ENCODE results near the gene VPS9D1.

Gene VPS9D1

DNA sequence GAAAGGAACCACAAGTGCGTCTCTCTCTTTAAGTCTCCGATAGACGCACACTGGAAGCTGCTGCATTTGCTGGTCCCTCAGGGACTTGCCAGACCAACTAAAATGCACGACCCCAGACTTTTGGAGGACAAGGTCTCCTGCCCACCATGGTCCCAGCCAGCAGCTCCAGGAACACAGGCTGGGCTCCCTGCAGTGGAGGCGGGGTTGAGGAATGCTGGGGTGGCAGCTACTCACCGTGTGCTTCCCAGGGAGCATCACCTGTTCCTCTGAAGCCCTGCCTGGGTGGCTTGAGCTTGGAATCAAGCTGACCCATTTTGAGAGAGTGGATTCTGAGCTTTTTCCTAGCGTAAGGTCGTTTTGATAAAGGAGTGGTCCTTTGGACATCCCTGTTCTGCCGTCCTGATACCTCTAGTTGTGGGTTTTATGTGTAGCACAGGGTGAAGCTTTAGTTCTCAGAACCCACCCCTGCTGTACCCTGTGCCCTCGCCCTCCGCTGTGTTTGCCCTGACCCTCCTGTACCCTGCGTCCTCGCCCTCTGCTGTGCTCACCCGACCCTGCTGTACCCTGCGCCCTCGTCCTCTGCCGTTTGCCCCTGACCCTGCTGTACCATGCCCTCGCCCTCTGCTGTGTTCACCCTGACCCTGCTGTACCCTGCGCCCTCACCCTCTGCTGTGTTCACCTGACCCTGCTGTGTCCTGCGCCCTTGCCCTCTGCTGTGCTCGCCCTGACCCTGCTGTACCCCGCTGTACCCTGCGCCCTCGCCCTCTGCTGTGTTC is 11.6 kb upstream of the VPS9D1 start:
- DNase-seq, result no peak

DNA sequence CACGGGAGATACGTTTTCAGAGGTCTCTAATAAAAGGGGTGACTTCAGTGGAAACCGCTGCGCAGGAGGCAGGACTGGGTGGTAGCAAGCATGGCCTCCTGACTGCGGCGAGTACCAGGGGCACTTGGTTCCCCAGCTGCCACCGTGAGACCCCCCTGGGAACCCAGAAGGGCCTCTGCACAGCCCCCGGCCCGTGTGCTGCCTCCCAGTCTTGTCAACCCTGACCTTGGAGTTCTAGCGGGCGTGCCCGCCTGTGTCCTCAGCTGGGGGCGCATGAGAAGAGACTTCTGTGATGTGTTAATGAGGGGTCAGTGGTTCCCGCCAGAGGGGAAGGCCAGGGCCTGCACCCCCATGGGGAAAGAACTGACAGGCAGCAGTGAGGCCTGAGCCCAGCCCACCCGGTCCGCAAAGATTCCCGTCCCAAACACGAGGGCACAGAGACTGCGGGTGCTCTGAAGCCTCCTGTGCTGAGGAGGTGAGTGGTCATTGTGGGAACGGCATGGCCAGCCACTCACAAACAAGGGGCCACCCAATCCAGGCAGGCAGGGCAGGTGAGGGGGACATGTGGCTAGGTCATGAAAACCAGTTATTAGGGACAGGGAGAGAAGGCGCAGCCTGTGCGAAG is 10.0 kb upstream of the VPS9D1 start:
- DNase-seq, result no peak

DNA sequence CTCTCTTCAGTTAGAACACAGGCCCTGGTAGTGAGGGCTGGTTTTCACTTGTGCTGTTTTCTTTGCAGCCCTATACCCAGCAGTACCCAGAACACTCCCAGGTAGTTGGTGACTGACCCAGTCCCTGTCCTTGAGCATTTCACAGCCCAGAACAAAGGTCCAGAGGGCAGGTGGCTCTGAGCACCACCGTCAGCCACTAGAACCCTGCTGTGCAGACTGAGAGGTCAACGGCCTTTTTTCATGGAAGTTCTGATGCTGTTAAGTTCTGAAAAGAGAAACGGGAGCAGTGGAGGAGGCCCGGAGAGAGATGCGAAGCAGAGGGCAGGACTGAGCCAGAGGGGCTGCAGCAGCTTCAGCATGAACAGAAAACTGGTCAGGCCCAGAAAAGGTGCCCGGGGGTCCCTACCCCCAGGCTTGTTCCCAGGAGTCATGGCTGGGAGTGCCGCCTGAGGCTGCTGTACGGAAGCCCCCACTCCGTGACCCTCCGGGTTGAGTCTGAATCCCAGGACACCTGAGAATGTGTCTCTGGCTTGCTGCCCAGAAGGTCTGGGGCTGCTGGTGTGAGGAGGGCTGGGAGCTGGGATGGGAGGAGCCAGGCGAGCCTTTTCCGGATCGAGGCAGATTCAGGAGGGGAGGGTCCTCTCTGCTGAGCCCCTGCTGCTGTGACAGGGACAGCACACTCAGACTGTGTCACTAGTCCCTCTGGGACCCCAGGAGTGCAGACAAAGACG is 9.3 kb upstream of the VPS9D1 start:
- DNase-seq, result no peak

DNA sequence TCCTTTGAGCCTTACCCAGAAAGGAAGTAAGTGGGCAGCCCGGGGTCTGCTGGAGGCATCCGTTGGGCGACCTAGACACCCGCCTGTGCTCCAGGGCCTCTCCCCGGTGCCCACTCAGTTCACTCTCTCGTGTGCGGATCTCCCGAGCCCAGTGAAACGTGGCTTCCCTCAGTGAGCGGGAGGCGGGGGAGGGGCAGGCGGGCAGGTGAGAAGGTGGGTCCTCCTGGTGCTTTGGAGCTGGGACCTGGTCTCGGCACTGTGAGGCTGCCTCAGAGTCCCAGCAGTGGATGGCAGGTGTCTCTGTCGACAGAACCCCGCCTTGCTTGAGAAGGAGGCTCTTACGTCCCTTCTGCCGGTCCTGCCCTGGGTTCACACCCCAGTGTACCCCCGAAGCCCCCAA is 8.6 kb upstream of the VPS9D1 start:
- DNase-seq, result no peak

DNA sequence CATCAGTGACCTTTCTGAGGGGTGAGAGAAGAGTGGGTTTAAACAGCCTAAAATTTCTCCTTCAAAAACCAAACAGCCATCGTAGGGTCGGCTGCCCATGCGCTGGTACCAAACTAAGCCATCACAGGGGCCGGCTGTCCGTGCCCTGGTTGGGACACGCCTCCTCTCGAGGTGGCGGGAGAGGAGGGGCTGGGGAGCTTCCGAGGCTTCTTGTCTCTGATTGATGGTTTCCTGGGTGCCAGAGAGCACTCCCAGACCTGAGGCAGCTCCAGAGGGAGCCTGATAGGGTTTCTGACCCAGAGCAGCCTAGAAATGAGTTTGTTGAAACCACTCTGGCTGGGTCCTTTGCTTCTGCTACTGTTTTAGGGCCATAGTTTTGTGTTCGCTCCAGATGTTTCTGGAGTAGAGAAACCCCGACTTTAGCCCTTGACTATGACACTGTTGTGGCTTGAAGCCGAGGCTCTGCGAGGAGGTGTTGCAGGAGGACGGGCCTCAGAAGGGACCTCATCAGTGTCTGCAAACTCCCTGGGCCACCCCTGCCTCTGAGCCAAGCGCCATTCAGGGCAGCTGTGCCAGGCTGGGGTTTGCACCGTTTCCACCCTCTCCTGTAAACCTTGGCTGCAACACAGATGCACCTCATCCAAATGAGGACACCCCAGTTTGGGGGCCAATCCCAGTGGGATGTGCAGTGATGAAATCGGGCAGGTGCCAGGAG is 6.9 kb upstream of the VPS9D1 start:
- no peak for DNase-seq

DNA sequence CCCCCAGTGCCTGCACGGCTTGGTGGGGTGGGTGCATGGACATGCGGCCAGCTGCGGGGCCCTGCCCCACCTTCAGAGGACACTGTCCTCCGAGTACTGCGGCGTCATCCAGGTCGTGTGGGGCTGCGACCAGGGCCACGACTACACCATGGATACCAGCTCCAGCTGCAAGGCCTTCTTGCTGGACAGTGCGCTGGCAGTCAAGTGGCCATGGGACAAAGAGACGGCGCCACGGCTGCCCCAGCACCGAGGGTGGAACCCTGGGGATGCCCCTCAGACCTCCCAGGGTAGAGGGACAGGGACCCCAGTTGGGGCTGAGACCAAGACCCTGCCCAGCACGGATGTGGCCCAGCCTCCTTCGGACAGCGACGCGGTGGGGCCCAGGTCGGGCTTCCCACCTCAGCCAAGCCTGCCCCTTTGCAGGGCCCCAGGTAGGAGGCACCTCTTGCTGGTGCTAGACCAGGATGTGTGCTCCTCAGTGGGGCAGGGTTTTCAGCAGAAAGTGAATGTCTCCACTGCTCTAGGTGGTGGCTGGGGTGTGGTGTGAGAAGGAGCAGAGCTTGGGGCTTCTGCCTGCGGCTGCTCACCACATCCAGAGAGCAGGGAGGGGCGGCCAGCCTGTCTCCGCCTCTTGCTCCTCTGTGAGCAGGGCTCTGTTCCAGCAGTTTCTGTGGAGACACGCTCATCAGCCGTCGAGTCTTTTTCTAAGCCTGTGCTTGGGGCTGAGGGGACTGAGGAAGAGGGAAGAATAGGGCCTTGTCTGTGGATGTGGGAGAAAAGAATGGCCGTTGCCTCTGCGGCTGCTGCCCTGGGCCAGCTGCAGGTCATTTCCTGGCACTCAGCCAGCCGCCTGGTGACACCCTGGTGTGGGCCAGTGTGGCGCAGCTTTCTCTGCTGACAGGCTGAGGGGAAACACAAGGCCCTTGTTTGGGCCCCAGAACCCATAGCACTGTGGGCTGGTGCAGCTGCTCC is 2.9 kb upstream of the VPS9D1 start:
- no peak for DNase-seq

DNA sequence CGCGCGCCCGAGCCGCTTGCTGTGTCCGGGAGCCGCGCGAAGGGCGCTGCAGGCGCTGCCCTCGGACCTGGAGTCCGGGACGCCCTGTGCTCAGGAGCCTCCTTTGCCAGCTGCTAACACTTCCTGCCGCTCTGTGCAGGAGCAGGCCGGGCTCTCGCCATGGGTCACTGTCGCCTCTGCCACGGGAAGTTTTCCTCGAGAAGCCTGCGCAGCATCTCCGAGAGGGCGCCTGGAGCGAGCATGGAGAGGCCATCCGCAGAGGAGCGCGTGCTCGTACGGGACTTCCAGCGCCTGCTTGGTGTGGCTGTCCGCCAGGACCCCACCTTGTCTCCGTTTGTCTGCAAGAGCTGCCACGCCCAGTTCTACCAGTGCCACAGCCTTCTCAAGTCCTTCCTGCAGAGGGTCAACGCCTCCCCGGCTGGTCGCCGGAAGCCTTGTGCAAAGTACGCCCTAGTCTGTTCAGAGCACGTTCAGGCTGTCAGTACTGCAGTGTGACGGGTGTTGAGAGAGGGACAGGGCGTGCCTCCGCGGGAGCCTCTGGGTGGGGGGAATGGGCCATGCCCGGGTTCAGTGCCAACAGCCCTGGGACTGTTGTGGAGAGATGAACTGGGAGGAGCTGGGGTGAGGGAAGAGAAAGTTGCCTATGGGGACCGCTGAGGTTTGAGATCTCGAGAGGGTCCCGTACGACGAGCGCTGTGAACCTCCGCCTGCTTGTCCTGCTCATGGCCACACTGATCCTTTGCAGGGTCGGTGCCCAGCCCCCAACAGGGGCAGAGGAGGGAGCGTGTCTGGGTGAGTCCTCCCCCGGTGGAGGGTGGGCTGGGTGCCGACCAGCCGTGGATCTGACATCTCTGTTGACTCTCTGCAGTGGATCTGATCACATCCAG is 1.9 kb upstream of the VPS9D1 start:
- DNase-seq, result no peak

DNA sequence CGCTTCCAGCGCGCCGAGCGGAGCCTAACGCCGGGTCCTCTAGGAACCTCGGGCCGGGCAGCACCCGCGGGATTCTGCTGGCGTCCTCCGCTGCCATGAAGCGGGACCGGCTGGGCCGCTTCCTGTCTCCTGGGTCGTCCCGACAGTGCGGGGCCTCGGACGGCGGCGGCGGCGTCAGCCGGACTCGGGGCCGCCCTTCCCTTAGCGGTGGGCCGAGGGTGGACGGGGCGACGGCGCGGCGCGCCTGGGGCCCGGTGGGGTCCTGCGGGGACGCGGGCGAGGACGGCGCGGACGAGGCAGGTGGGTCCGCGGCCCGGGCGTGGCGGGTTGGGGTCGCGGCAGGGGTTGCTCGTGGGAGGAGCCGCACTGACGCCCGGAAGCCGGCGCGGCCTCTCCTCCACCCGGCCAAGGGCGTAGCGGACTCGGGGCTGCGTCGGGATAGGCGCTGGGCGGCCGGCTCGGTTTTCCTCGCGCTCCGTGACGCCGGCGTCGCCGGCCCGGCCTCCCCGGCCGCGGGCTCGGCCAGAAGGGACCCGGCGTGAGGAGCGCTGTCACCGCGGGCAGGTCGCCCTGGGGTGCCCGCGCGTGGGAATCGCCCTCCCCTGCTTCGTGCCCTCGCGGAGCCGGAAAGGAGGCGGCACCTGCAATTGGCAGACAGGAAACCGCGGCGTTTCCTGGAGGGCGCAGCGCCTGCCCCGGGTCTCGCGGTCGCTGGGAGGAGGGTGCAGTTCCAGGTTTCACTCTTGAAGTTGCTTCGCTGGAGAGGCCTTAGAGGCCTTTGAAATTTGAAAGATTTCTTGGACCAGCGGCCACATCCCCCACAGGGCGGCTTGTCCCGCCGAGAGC is 1.1 kb upstream of the VPS9D1 start:
- no peak for DNase-seq

DNA sequence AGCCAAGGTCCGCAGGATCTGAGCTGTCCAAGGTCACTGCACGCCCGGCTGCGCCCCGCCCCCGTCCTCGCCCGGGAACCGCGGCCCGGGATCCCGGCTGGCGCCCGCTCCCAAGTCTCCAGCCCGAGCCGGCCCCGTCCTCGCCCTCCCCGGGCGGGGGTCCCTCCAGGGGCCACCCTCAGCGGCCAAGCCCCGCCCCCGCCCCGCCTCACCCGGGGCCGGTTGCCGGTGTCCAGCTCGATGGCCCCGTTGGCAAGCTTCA is 216 bp downstream of the VPS9D1 start:
- no peak for DNase-seq

DNA sequence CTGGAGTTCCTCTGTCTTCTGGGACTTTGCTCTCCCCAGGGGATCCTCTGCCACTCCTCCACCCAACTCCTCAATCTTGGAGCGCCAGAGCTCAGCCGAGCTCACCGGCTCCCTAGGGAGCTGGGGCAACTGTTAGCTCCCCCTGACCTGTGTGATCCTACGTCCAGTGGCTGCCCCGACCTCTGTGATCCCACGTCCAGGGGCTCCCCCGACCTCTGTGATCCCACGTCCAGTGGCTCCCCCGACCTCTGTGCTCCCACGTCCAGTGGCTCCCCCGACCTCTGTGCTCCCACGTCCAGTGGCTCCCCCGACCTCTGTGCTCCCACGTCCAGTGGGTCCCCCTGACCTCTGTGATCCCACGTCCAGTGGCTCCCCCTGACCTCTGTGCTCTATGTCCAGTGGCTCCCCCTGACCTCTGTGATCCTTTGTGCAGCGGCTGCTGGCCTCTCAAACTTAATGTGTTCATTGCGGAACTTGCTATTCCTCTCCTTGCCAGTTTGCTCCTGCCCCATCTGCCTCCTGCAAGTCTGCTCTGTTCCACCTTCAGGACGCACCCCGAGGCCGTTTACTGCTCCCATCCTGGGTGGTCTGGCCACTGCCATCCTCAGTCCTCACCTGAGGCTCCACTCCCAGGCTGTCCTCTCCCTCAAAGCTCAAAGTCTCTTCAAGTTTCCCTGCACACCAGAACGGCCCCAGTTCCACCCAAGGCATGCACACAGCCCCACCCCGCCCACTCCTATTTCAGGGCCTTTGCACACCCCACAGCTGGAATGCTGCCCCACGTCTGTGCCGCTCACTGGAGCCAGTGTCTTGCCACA is 2.8 kb downstream of the VPS9D1 start:
- DNase-seq, result no peak

DNA sequence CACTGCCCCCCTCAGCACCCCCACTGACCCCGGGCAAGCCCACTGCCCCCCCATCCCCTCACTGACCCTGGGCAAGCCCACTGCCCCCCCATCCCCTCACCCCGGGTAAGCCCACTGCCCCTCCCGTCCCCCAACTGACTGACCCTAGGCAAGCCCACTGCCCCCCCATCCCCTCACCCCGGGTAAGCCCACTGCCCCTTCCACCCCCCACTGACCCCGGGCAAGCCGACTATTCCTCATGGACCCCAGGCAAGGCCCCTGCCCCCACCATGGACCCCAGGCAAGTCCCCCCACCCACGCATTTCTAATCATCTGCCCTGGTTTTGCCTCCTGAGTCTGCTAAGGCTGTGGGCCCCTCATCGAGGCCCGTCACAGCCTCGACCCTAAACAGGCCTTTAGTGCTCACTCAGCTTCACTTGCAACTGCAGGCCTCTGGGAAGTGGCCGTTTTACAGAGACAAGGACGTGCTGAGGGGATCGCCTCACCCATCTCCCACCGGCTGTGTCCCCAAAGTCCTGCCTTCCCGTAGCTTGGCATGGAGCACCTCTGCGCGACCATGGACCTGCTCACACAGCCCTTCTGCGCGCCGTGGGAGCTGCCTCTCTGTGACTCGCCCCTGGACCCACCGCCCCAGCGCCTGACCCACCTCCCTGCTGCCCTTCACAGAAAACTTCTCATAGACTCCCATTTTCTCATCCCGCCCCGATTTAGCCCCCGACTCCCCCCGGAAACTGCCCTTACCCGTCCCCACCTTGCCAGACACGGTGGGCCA is 3.6 kb downstream of the VPS9D1 start:
- DNase-seq, result no peak

DNA sequence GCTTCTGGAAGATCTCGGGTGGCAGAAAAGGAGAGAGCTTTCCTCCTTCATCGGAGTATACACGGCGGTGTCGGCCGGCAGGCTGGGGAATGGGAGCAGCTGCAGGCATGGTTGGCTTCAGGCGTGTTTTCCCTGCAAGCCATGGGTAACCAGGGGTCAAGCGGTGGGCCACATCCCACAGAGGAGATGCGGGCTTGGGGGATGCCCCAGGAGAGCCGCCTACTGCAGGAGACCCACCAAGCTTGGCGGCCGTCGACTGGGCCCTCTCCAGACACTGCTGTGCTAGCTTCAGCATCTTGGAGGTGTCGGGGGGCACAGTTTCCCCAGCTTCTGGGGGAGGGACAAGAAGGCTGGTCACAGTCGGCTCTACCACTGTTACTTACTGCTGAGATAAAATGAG is 4.2 kb downstream of the VPS9D1 start:
- no peak for DNase-seq

DNA sequence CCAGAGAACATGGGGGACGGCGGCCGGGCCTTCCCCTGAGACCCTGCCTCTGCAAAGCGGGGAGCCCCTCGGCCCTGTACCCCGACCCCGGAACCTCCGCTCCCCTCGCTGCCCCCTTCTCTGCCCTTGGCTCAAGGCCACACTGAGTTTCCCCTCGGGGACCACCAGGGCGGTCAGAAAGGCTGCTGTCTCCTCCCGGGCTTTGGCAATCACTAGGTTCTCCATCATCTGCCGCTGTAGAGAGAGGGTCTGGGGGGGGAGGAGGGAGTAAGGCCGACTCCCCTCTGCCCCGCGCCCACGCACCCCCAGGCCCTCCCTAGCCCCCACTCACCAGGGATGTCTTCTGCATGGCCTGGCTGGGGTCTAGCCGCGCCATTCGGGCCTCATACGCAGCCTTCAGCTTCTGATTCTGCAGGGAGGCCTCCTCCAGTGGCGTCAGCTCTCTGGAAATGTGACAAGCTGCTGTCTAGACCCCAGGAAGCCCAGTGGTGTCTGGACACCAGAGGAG is 8.4 kb downstream of the VPS9D1 start:
- no peak for DNase-seq

DNA sequence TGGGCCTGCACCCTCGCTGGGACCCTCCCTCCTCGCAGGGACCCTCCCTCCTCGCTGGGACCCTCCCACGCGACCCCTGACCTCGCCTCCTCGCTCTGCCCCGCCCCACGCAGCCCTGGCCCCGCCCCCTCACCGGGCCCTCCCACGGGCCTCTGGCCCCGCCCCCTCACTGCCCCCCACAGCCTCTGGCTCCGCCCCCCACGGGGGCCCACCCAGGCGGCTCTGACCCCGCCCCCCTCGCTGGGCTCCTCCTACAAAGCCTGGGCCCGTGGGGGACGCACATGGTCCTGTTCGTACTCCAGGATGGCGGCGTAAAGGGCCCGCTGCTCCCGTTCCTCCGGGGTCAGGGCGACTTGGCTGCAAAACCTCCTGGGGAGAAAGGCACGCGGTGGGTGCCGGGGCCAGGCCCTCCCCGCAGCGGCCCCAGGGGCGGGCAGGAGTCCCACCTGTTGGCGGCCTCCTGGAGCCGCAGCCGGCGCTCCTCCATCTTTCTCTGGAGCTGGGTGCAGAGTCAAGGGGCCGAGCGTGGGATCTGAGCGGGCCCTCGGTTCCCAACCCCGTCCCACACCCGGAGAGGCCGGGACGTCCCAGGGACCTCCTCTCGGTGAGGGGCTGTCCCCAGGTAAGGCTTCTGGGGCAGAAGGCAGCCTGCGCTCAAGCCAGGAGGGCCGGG is 9.0 kb downstream of the VPS9D1 start:
- DNase-seq, result no peak

DNA sequence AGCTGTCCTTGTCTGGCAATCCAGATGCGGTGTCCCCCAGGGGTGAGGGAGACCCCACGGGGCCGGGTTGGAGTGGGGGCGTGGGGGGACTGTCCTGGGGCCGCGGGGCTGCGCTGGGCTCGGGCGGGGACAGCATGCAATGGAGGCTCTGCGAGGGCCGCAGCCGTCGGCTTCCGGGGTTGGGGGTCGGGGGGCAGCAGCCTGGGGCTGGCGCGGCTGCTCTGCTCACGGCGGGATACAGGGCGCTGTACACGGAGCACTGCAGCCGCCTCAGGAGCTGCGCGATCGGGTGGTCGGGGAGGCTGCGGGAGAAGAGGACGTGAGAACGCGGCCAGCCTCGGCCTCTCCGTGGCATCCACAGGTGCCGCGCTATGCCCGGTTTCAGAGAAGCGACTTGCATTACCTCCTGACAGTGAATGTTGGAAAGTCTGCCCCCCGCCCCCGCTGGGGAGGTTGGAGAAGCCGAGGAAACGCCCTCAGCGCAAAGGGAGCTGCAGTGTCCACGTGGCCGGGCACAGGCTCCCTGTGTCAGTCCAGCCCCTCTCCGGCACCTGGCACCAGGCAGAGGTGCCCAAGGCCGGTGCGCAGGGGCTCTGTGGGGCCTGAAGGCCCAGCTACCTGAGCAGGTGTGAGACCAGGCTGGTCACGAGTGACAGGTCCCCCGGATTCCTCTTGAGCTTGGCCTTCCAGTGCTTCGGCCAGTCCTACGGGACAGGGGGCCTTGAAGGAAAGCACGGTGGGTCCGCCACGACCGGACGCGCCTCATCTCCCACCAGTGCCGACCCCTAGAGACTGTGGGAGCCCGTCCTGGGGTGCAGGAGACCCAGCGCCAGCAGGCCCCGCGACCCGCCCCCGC is 9.8 kb downstream of the VPS9D1 start:
- DNase-seq, result no peak

DNA sequence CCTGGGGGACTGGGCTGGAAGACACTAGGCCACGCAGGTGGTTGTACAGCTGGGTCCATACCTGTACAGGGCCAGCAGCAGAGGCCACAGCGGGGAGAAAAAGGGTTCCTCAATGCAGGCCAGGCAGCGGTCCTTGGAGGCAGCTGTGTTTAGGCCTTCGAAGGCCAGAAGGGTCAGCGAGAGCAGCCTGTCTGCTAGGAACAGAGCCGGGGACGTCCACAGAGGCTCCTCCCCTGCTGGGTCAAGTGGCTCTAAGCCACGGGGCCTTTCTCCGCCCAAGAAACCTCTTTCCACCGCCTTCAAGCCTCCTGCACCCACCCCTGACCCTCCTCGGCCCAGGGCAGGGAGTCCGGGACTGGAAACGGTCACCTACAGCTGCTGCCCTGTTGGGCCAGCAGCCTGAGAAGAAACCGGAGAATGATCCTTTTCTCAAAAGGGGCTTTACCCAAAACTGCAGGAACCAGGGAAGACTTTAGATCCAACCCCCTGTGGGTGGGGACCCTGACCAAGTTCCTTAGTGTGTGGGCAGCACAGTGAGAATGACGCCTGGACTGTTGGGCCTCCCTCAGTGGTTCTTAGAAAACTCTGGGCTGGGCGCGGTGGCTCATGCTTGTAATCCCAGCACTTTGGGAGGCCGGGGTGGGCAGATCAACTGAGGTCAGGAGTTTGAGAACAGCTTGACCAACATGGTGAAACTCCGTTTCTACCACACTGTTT is 10.8 kb downstream of the VPS9D1 start:
- DNase-seq, result no peak

Data from amniotic stem cell (primary cell).